ENCODE measurements around the gene NDN.
"Not testable (repeated sequence)": the region's sequence is repeated elsewhere in the genome, so short reads cannot be mapped to it uniquely, and the experiment has no call there.

Gene NDN, protein sequence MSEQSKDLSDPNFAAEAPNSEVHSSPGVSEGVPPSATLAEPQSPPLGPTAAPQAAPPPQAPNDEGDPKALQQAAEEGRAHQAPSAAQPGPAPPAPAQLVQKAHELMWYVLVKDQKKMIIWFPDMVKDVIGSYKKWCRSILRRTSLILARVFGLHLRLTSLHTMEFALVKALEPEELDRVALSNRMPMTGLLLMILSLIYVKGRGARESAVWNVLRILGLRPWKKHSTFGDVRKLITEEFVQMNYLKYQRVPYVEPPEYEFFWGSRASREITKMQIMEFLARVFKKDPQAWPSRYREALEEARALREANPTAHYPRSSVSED

DNA sequence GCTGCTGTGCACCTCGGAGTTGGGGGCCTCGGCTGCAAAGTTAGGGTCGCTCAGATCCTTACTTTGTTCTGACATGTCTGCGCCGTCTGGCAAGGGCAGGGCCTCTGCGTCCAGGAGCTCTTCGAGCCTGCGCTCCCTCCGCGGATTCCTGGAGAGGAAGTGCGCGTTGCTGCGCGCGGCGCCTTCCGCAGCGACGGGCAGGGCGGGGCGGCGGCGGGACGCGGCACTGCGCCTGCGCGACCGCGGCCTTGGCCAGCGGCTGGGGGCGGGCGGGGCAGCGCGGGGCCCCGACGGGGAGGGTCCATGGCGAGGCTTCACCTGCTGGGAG, at the start of gene NDN:
Gene NDN (minus strand): TSS at position 163 of the 328 bp plus-strand sequence. CDS start 88 bp downstream, at position 75.
- peak; percentile 20 for DNase-seq

DNA sequence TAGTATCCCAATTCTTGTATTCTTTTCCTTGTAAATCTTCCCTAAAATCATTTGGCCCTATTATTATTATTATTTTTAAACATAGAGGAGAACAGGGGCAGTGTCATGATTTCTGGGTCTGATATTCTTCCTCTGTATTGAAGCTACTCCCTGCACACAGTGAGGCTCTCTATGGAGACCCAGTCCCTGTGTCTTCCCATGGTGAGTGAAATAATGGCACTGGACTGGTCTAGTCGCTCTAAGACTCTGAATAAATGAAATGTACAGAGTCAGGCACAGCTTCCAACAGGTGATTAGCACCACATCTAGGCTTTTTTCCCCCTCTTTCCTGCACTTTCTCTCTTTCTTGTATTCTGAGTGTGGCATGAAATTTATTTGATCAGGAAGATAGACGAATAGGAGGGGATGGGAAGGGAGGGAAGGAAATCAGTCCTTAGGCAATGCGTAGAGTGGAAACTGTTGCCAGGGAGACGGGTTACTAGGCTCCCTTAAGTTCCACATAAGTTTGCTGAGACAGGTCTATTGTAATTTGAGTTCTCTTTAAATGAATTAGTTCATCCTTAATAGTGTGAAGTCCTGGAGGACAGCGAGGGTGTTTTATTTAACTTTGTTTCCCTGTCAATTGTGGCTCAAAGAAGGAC, 49.0 kb upstream of the NDN start:
- no peak for DNase-seq

DNA sequence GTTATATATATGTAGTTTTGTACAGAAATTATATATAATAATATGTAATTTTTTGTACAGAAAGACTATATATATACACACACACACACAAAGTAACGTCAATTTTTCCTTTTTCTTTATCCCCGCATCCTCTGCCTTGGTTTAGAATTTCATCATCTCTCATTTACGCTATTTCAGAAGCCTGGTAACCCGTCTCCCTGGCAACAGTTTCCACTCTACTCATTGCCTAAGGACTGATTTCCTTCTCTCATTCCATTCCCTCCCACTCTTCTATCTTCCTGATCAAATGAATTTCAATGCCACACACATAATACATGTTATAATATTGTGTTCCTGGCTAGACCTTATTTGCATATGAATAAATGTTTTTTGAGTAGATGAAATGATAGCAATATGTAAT, 47.8 kb upstream of the NDN start:
- no peak for DNase-seq

DNA sequence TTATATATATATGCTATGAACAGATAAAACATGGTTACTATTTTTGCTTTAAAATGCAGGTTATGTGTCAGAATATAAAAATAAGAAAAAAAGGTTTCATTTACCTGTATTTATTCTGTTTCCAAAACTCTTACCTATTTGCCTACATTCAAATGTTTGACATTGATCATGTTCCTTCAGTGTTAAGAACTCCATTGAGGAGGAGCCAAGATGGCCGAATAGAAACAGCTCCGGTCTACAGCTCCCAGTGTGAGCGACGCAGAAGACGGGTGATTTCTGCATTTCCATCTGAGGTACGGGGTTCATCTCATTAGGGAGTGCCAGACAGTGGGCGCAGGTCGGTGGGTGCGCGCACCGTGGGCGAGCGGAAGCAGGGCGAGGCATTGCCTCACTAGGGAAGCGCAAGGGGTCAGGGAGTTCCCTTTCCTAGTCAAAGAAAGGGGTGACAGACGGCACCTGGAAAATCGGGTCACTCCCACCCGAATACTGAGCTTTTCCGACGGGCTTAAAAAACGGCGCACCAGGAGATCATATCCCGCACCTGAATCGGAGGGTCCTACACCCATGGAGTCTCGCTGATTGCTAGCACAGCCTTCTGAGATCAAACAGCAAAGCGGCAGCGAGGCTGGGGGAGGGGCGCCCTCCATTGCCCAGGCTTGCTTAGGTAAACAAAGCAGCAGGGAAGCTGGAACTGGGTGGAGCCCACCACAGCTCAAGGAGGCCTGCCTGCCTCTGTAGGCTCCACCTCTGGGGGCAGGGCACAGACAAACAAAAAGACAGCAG, 27.0 kb upstream of the NDN start:
- DNase-seq: not testable (repeated sequence)

DNA sequence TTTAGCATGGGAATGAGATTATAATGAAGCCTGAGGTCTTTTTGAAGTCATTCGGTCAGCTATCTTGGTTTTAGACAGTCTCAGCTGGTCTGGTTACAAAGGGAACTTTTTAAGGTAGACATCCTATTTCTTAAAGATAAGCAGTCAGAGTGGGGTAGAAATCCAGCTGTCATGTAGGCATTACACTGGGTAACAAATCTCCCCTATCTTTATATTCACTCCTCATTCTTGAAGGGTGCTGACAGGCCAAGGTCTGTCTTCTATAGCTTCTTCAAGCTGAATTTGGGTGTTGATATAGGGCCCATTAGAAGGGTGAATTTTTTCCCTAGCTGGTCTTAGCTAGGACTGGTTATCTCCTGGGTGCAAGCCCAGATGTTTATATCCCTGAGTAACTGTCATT, 21.2 kb upstream of the NDN start:
- no peak for DNase-seq

DNA sequence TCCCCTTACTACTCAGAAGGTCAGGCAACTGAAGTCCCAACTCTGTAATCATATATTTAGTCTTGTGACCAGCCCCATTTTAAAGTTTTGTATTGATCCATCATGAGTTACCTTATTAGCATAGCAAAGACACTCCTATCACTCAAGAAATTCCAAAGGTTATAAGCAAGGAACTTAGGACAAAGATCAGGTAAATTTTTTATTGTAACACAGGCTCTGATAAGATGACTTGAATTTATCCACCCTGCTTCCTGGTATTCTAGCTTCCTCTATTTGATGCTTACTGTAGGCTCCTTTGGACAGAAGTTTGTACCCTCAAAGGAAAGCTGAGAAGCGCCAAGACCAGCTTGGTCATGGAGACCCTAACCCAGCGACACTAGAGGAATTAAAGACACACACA, 8.2 kb upstream of the NDN start:
- no peak for DNase-seq

DNA sequence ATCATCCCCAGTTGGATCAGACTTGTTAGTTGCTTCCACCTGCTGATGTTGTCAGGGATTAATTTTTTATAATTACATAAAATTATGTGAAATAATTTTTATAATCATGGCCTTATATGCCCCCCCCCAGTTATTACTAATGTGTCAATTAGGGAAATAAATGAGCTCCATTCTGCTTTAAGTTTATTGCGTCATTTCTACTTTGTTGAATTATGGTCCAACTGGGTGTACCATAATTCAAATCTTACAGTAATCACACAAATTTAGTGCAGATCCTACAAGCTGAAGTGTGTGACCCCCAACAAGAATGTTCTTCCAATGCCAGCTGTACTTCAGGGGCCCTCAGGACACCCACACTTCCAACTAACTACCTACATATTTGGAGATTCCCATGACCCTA, 7.5 kb upstream of the NDN start:
- DNase-seq: no peak

DNA sequence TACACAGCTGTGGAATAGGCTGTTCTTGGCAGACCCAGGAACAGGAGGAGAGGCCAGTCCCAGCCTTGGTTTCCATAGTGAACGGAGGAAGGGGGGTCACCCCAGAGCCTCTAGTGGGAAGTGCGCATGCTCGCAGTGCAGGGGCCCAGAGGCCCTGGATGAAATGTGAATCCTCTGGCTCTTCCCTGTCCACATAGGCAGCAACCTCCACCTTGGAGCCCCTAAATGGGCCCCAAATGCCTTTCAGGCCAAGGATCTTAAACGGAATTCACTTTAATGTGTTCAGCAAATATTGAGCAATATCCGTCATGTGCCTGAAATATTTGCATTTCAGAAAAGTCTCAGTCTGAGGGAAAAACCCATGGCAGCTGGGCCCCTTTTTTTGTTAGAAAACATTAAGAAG, 3.3 kb upstream of the NDN start:
- DNase-seq: peak; percentile 47

DNA sequence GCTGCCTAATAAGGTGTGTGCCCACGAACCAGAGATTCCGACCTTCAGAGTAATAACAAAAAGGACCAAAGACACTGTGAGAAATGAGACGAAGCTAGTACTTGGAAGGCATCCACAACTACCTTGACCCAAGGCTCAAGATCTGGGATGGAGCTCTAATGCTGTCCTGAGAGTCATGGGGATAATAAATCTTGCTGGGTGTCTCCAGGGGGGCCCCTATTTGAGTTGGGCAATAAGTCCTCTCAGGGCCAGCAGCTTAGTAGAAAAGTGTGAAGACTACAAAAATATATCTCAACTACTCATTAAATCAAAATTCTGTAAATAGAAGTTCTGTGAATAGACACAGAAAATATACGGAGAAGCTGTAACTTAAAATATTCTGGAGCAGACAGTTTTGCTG, 2.9 kb upstream of the NDN start:
- no peak for DNase-seq

DNA sequence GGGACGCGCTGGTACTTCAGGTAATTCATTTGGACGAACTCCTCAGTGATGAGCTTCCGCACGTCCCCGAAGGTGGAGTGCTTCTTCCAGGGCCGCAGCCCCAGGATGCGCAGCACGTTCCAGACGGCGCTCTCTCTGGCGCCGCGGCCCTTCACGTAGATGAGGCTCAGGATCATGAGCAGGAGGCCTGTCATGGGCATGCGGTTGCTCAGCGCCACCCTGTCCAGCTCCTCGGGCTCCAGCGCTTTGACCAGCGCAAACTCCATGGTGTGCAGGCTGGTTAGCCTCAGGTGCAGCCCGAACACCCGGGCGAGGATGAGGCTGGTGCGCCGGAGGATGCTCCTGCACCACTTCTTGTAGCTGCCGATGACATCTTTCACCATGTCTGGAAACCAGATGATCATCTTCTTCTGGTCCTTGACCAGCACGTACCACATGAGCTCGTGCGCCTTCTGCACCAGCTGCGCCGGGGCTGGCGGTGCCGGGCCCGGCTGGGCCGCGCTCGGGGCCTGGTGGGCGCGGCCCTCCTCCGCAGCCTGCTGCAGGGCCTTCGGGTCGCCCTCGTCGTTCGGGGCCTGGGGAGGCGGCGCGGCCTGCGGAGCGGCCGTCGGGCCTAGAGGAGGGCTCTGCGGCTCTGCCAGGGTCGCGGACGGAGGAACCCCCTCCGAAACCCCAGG, 501 bp downstream of the NDN start:
- no peak for DNase-seq

DNA sequence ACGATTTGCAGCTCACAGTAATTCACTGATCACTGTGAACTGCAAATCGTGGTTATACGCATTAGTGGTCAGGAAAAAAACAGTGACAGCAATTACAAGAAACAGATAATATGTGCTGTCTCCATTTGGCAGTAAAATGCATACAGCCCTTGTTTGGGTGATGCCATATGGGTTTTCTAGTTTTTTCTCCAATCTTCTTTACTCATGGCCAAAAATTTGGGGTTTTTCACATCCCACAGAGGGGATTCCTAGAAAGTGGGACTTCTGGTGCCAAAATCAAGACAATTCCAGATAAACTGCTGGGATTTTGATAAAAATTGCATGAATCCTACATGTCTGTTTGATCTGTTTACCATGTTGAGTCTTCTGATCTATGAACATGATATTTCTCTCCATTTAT, 15.6 kb downstream of the NDN start:
- DNase-seq: no peak

DNA sequence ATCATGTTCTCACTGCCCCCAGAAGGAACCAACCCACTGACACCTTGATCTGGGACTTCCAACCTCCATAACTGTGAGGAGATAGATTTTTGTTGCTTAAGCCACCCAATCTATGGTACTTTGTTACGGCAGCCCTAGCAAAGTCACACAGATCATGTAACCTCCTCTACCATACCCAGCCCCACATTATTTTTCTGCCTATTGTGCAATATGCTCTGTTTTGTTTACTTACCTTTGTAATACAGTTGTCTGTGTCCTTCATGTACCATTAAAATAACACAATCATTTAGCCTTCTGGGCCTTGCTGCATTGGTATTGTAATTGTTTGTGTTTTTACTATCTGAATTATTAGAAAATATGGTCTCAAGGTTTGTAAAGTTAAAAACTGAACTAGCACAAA, 16.1 kb downstream of the NDN start:
- no peak for DNase-seq

DNA sequence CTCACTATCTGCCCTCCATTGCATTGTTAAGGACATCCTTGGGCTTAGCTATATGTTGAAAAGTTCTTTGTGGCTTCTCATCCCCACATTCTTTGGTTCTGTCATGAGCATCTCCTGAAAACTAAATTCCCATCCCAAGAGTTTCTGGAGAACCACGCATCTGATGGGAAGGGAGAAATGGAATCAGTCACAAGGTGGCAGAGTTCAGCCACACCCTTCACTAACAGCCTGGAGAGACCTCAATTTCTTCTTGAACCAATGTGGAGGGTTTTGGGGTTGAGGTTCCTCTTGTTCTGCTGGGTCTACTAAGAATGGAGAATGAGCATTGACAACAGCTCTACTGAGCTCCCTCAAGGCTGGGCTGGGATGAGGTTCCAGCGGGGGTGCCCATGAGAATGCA, 23.9 kb downstream of the NDN start:
- no peak for DNase-seq

DNA sequence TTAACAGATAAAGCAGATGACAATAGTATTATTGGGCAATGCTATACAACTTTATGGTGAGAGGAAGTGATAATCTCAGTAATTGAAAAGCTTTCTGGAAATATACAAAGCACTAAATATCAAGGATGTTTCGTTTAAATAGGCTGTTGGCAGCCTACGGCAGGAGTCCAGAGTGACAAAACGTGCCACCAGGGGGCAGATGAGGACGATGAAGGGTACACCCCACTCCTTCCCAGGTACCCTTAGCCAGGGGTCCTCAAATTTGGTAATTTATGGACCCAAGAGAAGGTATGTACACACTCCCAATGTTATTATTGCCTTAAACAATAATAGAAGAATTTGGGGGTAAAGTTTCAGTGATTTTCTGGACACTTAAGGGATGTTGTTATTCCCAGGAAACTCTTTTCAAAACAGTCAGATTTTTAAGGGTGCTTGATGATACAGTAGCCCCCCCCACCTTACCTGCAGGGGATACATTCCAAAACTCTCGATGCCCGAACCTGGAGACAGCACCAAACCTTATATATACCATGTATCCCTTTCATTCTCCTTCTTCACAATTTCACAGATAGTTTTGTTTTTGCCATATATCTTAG, 38.1 kb downstream of the NDN start:
- no peak for DNase-seq

DNA sequence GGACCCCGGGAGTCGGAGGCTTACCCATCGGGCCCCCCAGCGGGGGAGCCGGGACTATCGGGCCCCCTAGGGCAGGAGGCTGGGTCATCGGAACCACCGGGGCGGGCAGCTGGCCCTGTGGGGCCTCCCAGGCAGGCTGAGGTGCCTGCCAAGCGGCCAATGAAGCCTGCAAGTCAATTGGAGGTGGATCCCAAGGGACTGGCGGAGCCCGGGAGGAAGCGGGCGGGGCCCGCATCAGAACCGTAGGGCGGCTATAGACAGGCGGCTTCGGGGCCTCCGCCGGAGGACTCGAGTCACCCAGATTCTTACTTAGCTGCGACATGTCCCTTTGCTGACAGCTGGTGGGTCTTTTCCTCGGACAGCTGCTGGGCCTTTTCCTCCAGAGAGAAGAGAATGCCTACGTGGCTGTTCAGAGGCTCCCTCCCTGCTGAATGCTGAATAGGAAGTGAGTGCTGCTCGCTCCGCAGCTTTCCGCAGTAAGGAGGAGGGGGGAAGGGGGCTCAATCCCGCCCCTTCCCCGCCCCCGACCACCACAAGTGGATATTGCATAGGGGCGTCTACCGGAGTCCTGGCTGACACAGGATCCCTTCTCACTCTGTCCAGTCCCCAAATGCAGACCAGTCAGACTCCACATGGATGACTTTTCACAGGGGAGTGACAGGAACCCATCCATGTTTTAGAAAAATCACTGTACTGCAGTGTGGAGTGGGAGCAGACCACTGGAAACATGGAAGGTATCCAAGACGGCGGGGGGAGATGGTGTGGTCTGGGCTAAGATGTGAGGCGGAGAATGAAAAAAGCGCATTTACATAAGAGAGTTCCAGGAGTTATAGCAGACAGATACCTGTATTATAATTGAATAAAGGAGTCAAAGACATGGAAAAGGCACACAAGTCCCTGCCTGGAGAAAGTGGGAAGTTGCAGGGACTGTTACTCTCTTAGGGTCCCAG, 39.4 kb downstream of the NDN start, which contains the start of gene MAGEL2:
Gene MAGEL2 (minus strand): TSS at position 447 of the 950 bp plus-strand sequence. CDS start 125 bp downstream, at position 322.
- no peak for DNase-seq

DNA sequence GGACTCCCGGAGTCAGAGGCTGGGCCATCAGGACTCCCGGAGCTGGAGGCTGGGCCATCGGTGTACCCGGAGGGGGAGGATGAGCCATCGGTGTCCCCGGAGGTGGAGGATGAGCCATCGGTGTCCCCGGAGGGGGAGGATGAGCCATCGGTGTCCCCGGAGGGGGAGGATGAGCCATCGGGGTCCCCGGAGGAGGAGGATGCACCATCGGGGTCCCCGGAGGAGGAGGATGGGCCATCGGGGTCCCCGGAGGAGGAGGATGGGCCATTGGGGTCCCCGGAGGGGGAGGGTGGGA, 40.2 kb downstream of the NDN start:
- DNase-seq: no peak

DNA sequence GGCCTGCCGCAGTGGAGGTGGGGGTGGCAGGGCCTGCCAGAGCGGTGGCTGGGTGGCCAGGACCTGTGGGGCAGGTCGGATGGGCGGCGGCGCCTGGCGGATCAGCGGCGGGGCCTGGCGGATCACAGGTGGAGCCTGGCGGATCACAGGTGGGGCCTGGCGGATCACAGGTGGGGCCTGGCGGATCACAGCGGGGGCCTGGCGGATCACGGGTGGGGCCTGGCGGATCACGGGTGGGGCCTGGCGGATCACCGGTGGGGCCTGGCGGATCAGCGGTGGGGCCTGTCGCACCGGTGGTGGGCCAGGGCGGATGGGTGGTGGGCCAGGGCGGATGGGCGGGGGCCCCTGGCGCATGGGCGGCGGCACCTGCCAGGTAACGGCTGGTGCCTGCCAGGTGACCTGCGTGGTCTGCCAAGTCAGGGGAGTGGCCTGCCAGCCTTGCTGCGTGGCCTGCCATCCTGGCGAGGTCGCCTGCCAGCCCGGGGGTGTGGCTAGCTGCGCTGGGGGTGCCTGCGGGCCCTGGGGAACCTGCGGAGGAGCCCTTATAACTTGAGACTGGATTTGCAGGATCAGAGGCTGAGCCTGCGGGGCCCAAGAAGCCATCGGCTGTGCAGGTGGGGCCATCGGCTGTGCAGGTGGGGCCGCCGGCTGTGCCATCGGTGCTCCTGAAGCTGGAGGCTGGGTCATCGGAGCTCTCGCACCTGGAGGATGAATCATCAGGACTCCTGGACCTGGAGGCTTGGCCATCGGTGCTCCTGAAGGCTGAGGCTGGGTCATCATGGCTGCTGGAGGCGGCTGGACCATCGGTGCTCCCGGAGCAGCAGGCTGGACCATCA, 40.7 kb downstream of the NDN start:
- DNase-seq: no peak

DNA sequence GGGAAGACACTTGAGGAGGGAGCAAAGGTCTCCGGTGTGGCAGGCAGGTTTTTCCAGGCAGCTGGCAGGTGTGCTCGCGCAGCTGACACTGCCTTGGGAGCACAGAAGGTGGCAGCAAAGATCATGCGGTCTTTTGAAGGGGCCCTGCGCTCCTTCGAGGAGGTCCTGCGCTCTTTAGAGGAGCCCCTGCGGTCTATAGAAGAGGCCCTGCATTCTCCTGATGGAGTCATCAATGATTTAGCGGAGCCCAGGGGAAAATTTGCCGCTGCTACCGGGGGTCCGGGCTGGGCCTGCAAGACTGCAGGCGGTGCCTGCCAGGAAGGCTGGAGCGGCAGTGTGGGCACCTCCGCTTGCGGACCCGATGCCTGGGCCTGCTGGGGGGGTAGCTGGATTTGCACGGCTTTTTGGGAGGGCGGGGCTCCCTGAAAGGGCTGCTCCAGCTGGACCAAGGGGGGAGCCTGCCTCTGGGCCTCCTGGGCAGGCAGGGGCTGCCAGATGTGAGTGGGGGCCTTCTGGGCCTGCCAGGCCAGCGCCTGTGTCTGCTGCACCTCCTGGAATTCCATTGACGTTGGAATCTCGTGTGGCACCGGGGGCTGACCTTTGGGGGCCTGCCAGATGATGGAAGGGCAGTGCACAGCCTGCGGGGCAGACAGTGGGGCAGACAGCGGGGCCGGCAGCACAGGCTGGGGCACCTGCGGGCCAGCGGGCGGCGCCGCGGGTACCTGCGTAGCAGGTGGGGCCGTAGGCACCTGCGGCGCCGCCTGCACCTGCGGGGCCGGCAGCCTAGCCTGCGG, 41.5 kb downstream of the NDN start:
- DNase-seq: no peak

DNA sequence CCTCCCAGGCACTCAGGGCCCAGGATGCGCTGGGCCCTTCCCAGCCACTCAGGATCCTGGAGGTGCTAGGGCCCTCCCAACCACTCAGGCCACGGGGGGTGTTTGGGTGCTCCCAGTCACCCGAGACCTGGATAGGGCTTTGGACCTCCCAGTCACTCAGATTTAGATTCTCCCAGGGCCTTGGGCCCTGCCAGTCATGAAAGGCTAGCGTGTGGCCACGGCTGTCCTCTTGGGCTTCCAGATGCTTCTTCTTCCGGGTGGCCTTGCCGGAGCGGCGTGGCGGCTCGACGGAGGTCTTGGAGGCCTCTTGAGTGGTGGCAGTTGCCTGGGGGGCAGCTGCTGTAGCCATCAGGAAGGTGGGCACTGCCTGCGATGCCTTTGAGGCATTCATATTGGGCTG, 42.3 kb downstream of the NDN start:
- DNase-seq: no peak

DNA sequence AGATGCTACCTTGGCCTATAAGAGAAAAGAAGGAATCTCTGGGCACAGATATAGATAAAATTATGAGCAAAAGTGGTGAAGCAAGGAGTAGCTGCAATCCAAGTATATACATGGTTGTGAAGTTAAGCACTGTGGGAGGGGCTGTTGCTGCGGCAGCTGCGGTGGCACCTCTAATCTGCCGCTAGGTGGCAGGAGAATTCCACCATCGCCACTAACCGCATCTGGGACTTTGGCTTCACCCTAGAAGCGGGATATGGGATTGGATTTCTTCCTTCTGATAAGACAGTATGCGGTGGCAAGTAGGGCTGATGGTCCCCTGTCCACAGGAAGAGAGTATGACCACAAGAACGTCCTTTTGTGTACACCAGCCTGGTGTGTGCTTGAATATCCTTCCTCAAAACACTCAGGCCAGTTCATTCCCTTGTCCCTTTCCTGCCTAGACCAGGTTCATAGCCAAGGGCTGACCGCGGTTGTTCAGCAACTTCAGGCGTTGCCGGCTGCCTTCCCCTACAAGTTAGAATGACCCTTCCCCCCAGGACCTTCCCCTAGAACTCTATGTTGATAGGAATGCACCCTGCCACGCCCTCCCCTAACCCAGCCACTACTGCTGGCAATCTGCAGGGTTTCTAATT, 44.6 kb downstream of the NDN start:
- DNase-seq: no peak
